Liver (tissue), 9 donors: ENCODE measurements around the gene TRAPPC8. TPM values are rescaled to one million over a fixed set of nuclear protein-coding genes. Genes with fewer than 3 reads are reported as not detected.
A peak's percentile ranks its signal among the peaks of the same experiment; 100 is the strongest.

ENCODE experiments used
- DNase-seq: peaks from one replicate; pipeline ENCODE4 v3.0.0-alpha.2; 2017; ENCODE audit warnings: low spot score
- H3K27ac ChIP-seq, 2 donors: one replicate each; pipeline ENCODE4 v1.7.0; 2013; ENCODE audit warnings: inconsistent platforms in 2 of 2, low read length in 2 of 2, control low read depth in 1 of 2, low read depth in 1 of 2, mild to moderate bottlenecking in 1 of 2
- H3K27me3 ChIP-seq, 4 donors: one replicate each; pipeline versions ENCODE4 v1.6.1 to v1.7.0; 2013; ENCODE audit warnings: low read length in 3 of 4, inconsistent platforms in 1 of 4, mild to moderate bottlenecking in 1 of 4, moderate library complexity in 1 of 4; ENCODE audit not compliant: control insufficient read depth in 4 of 4, insufficient read depth in 4 of 4
- H3K36me3 ChIP-seq, 4 donors: one replicate each; pipeline versions ENCODE4 v1.6.1 to v1.7.0; 2013; ENCODE audit warnings: low read length in 3 of 4, mild to moderate bottlenecking in 3 of 4, low read depth in 1 of 4, moderate library complexity in 1 of 4; ENCODE audit not compliant: control insufficient read depth in 4 of 4, insufficient read depth in 3 of 4
- H3K4me1 ChIP-seq, 4 donors: one replicate each; pipeline versions ENCODE4 v1.6.1 to v1.7.0; 2013; ENCODE audit warnings: low read length in 3 of 4, mild to moderate bottlenecking in 3 of 4, moderate library complexity in 1 of 4; ENCODE audit not compliant: control insufficient read depth in 4 of 4, insufficient read depth in 4 of 4
- H3K4me3 ChIP-seq, 3 donors: one replicate each; pipeline versions ENCODE4 v1.6.1 to v1.7.0; 2013; ENCODE audit warnings: low read length in 3 of 3, control low read depth in 1 of 3, low read depth in 1 of 3, mild to moderate bottlenecking in 1 of 3
- H3K9ac ChIP-seq, 2 donors: one replicate each; pipeline ENCODE4 v1.7.0; 2013; ENCODE audit warnings: low read length in 2 of 2, mild to moderate bottlenecking in 2 of 2, moderate library complexity in 2 of 2, control low read depth in 1 of 2, low read depth in 1 of 2
- H3K9me3 ChIP-seq, 4 donors: one replicate each; pipeline versions ENCODE4 v1.6.1 to v1.7.0; 2013; ENCODE audit warnings: low read length in 3 of 4; ENCODE audit not compliant: control insufficient read depth in 4 of 4
- ATF3 ChIP-seq: IDR thresholded peaks from 2 replicates; pipeline ENCODE4 v1.6.1; 2016; ENCODE audit warnings: antibody characterized with exemption
- CTCF ChIP-seq: fragments of 150-350 bp; IDR thresholded peaks from 2 replicates; pipeline ENCODE4 v1.5.1; 2017; ENCODE audit warnings: improper control_type of control experiment, low read depth, low read length; ENCODE audit not compliant: missing input control
- EGR1 ChIP-seq, 2 donors: IDR thresholded peaks; 2 replicates each; pipeline ENCODE4 v1.6.1; 2016 to 2018; ENCODE audit warnings: antibody characterized with exemption in 2 of 2, low read depth in 2 of 2
- FOXA1 ChIP-seq: IDR thresholded peaks from 2 replicates; pipeline ENCODE4 v1.6.1; 2016; ENCODE audit warnings: antibody characterized with exemption
- FOXA2 ChIP-seq: IDR thresholded peaks from 2 replicates; pipeline ENCODE4 v1.6.1; 2016; ENCODE audit warnings: antibody characterized with exemption
- HNF4G ChIP-seq: IDR thresholded peaks from 2 replicates; pipeline ENCODE4 v1.6.1; 2016; ENCODE audit warnings: antibody characterized with exemption
- NR2F2 ChIP-seq: IDR thresholded peaks from 2 replicates; pipeline ENCODE4 v1.6.1; 2016; ENCODE audit warnings: antibody characterized with exemption
- RAD21 ChIP-seq, 2 donors: IDR thresholded peaks; 2 replicates each; pipeline ENCODE4 v1.6.1; 2016; ENCODE audit warnings: antibody characterized with exemption in 2 of 2, mild to moderate bottlenecking in 2 of 2
- RXRA ChIP-seq, 2 donors: IDR thresholded peaks; 2 replicates each; pipeline ENCODE4 v1.6.1; 2017 to 2018; ENCODE audit warnings: antibody characterized with exemption in 2 of 2, mild to moderate bottlenecking in 1 of 2
- SP1 ChIP-seq: IDR thresholded peaks from 2 replicates; pipeline ENCODE4 v1.6.1; 2018; ENCODE audit warnings: antibody characterized with exemption, mild to moderate bottlenecking
- ZBTB33 ChIP-seq: IDR thresholded peaks from 2 replicates; pipeline ENCODE4 v1.6.1; 2016; ENCODE audit warnings: antibody characterized with exemption
- WGBS: extraction: QIAGEN DNeasy Blood & Tissue Kit; methylation state at CpG from one replicate; pipeline ENCODE4 v1.1.7; 2013; 5-methylcytosine and 5-hydroxymethylcytosine counted together
- polyA plus RNA-seq, 2 donors: library from polyadenylated mRNA; stranded (reverse) in 1 of 2; unstranded in 1 of 2; fragments of 200-250 nt in 1 of 2; fragments of >200 nt in 1 of 2; fragmentation: Nextera tagmentation in 1 of 2; extraction: Ambion mirVana in 1 of 2; gene quantifications; one replicate each; pipeline versions ENCODE4 v1.2.1 to v1.2.3, GENCODE V29; 2013 to 2015
- total RNA-seq, 2 donors: library from RNA; depleted of rRNA; stranded (reverse); fragments of >200 nt; gene quantifications; one replicate each; pipeline ENCODE4 v1.2.3, GENCODE V29; 2014
- donor health status: healthy.
- donor health status: healthy.
- donor health status: healthy.
- donor health status: healthy.
- donor health status: healthy.

TRAPPC8 gene
- total and polyA plus RNA-seq, 4 donors = 12.2 to 46.1 (median 29.5) TPM

GRCh38 chr18:31837879-31838278 is 105.0 kb downstream of the TRAPPC8 start:
- Histone ChIP-seq H3K9me3 (no peaks in the 10 kb centered on the region), H3K4me3 (no peak overlapping the region), H3K27ac (no peak overlapping the region), H3K27me3 (no peaks in the 10 kb centered on the region), H3K9ac (no peak overlapping the region), H3K36me3 (peaks cover 7 to 42% (median 29%) of the 10 kb centered on the region in 4 donors), H3K4me1 (no peaks in the 10 kb centered on the region)
- no peak for DNase-seq
- 99% methylated on average over 3 of the region's 3 CpGs for WGBS
- TF ChIP-seq SP1 = no peak
- no peak for TF ChIP-seq EGR1 (IDR thresholded peaks at IDR 0.05; ENCODE audit: low read depth in 2 of 2)
- no peak for TF ChIP-seq ATF3
- TF ChIP-seq ZBTB33 = no peak

GRCh38 chr18:31835528-31836133 is 107.3 kb downstream of the TRAPPC8 start:
- no peak for DNase-seq
- Histone ChIP-seq H3K4me3 (no peak overlapping the region), H3K9ac (no peak overlapping the region), H3K27ac (no peak overlapping the region), H3K27me3 (no peaks in the 10 kb centered on the region), H3K9me3 (no peaks in the 10 kb centered on the region), H3K4me1 (peaks cover 0 to 6% (median 2%) of the 10 kb centered on the region in 4 donors), H3K36me3 (peaks cover 7 to 43% (median 26%) of the 10 kb centered on the region in 4 donors)
- TF ChIP-seq SP1 (no peak), RAD21 (IDR thresholded peaks at IDR 0.05) (no peak), FOXA2 (no peak), HNF4G (no peak), FOXA1 (no peak), EGR1 (IDR thresholded peaks at IDR 0.05; ENCODE audit: low read depth in 2 of 2) (no peak), CTCF (no peak), NR2F2 (no peak), RXRA (IDR thresholded peaks at IDR 0.05) (no peak)
- WGBS = 97% methylated on average over 4 of the region's 4 CpGs

GRCh38 chr18:31831903-31832302 is 111.0 kb downstream of the TRAPPC8 start:
- TF ChIP-seq RXRA (IDR thresholded peaks at IDR 0.05) = peak in 1 of 2 donors; percentile 13
- no peak for TF ChIP-seq CTCF
- Histone ChIP-seq H3K27me3 (no peaks in the 10 kb centered on the region), H3K4me3 (no peak overlapping the region), H3K4me1 (peaks cover 0 to 6% (median 3%) of the 10 kb centered on the region in 4 donors), H3K9ac (no peak overlapping the region), H3K36me3 (peaks cover 4 to 26% (median 13%) of the 10 kb centered on the region in 4 donors), H3K27ac (no peak overlapping the region), H3K9me3 (no peaks in the 10 kb centered on the region)
- DNase-seq = no peak
- WGBS = 37% methylated on average over 1 of the region's 1 CpG
